Measurements from ENCODE around the gene POU4F2.

Gene POU4F2

DNA sequence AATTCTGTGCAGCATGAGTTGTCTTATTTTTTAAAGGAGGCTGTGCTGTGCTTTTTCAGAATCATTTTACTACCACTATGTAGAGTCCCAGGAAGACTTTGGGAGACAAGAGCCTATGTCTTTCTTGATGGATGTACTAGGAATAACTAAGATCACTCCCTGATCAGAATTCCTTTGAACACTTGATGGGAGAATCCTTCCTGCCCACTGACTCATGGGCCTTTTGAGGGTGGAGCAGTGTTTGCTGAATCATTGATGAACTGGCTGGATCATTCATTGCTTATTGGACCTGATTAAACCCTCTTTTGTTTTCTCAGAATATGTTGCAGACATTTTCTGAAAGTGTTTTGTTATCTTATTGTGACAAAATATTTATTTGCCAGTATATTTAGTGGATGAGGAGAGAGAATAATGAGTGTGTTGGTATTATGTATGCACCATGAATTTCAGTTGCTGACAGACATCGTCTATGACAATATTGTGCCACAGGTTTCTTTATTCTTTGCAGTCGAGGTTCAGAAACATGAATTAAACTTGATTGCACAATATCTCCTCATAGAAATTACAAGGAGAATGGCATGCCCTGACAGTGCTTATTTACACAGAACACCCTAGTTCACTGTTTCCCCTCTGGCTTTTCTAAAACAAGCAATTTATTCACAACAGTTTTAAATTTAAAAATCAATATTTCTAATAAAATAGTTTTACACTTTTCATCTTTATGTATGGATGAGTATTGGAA lies 36.3 kb downstream of the POU4F2 start:
- Histone ChIP-seq H3K27ac (no peak overlapping the region), H3K9me3 (ENCODE audit: control insufficient read depth, low read length) (no peaks in the 10 kb centered on the region), H3K4me3 (ENCODE audit: low read depth, low read length) (no peak overlapping the region), H3K36me3 (ENCODE audit: control insufficient read depth, insufficient read depth, low read length) (no peaks in the 10 kb centered on the region), H2AFZ (no peak overlapping the region), H3K79me2 (no peaks in the 10 kb centered on the region), H3K4me2 (ENCODE audit: low read length) (no peak overlapping the region), H3K27me3 (ENCODE audit: control insufficient read depth, insufficient read depth, low read length) (no peaks in the 10 kb centered on the region), H3K9ac (no peak overlapping the region), H3K4me1 (no peaks in the 10 kb centered on the region)
- TF ChIP-seq, protein P1, sequence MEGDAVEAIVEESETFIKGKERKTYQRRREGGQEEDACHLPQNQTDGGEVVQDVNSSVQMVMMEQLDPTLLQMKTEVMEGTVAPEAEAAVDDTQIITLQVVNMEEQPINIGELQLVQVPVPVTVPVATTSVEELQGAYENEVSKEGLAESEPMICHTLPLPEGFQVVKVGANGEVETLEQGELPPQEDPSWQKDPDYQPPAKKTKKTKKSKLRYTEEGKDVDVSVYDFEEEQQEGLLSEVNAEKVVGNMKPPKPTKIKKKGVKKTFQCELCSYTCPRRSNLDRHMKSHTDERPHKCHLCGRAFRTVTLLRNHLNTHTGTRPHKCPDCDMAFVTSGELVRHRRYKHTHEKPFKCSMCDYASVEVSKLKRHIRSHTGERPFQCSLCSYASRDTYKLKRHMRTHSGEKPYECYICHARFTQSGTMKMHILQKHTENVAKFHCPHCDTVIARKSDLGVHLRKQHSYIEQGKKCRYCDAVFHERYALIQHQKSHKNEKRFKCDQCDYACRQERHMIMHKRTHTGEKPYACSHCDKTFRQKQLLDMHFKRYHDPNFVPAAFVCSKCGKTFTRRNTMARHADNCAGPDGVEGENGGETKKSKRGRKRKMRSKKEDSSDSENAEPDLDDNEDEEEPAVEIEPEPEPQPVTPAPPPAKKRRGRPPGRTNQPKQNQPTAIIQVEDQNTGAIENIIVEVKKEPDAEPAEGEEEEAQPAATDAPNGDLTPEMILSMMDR (IDR thresholded peaks at IDR 0.05) = no peak

Data from parathyroid adenoma (tissue), 2 donors.